Lung (tissue), 12 donors: ENCODE data around the gene ATM. TPM values are rescaled to one million over a fixed set of nuclear protein-coding genes. Genes with fewer than 3 reads are reported as not detected.

Experiments
- ATAC-seq: fragments of 200-7000 bp; cut with Tn5 transposase; one replicate; pipeline ENCODE4 v1.9.1; 2020; ENCODE audit warnings: moderate number of reproducible peaks; ENCODE audit not compliant: insufficient read depth, low FRiP score
- DNase-seq, 3 donors: peaks; one replicate each; pipeline ENCODE4 v3.0.0-alpha.2; 2013 to 2017
- H3K27ac ChIP-seq, 2 donors: one replicate each; pipeline ENCODE4 v1.5.1; 2013; ENCODE audit warnings: mild to moderate bottlenecking in 2 of 2, moderate library complexity in 2 of 2, control low read depth in 1 of 2, inconsistent platforms in 1 of 2, low read depth in 1 of 2, low read length in 1 of 2
- H3K27me3 ChIP-seq, 3 donors: one replicate each; pipeline ENCODE4 v1.5.1; 2013; ENCODE audit warnings: low read length in 2 of 3; ENCODE audit not compliant: control insufficient read depth in 3 of 3, insufficient read depth in 3 of 3
- H3K36me3 ChIP-seq, 4 donors: one replicate each; pipeline ENCODE4 v1.5.1; 2013; ENCODE audit warnings: low read length in 4 of 4, mild to moderate bottlenecking in 1 of 4, moderate library complexity in 1 of 4; ENCODE audit not compliant: control insufficient read depth in 4 of 4, insufficient read depth in 4 of 4
- H3K4me1 ChIP-seq, 5 donors: one replicate each; pipeline ENCODE4 v1.5.1; 2013; ENCODE audit warnings: low read length in 5 of 5, mild to moderate bottlenecking in 2 of 5, moderate library complexity in 1 of 5; ENCODE audit not compliant: control insufficient read depth in 5 of 5, insufficient read depth in 5 of 5
- H3K4me3 ChIP-seq: one replicate; pipeline ENCODE4 v1.5.1; 2013; ENCODE audit warnings: mild to moderate bottlenecking, control low read depth, moderate library complexity
- H3K9ac ChIP-seq, 2 donors: one replicate each; pipeline ENCODE4 v1.5.1; 2013; ENCODE audit warnings: low read length in 2 of 2, control low read depth in 1 of 2; ENCODE audit not compliant: insufficient read depth in 1 of 2
- H3K9me3 ChIP-seq, 4 donors: one replicate each; pipeline ENCODE4 v1.5.1; 2013; ENCODE audit warnings: low read length in 3 of 4, mild to moderate bottlenecking in 1 of 4, moderate library complexity in 1 of 4; ENCODE audit not compliant: control insufficient read depth in 4 of 4, insufficient read depth in 3 of 4
- CTCF ChIP-seq: IDR thresholded peaks from 2 replicates; pipeline ENCODE4 v1.5.1; 2012; ENCODE audit warnings: mild to moderate bottlenecking; ENCODE audit errors: control extremely low read depth, extremely low read depth
- WGBS, 2 donors: extraction: QIAGEN DNeasy Blood & Tissue Kit; methylation state at CpG; one replicate each; pipeline ENCODE4 v1.1.7; 2013; 5-methylcytosine and 5-hydroxymethylcytosine counted together
- polyA plus RNA-seq, 2 donors: library from polyadenylated mRNA; stranded (reverse); fragments of 200-250 nt; gene quantifications; one replicate each; pipeline ENCODE4 v1.2.1, GENCODE V29; 2013
- total RNA-seq, 2 donors: library from RNA; depleted of rRNA in 1 of 2; stranded (reverse); fragments of >200 nt in 1 of 2; gene quantifications; one replicate each; pipeline ENCODE4 v1.2.1, GENCODE V29; 2014 to 2021
- donor health status: control.
- donor health status: control.
- donor health status: Bipolar disorder and iron deficiency.
- donor health status: healthy.
- donor health status: DM: yes; HTN: yes; CAD: no.

The ATM gene
- total and polyA plus RNA-seq, 4 donors, result 14.9 to 165 (median 29.9) TPM

- Histone ChIP-seq H3K9me3 (no peaks in the 10 kb centered on the region), H3K9ac (no peak overlapping the region), H3K27me3 (no peaks in the 10 kb centered on the region), H3K4me1 (no peaks in the 10 kb centered on the region), H3K27ac (no peak overlapping the region), H3K4me3 (no peak overlapping the region), H3K36me3 (peaks cover 5 to 25% (median 12%) of the 10 kb centered on the region in 4 donors)
- DNase-seq (no peak), ATAC-seq (no peak)
- WGBS, 2 donors, result 74 to 85% methylated on average over 2 of the region's 2 CpGs
- no peak for TF ChIP-seq CTCF
Measured at GRCh38 chr11:108313444-108313843, 90.6 kb downstream of the ATM start.

- Histone ChIP-seq H3K27me3 (no peaks in the 10 kb centered on the region), H3K4me1 (no peaks in the 10 kb centered on the region), H3K9ac (no peak overlapping the region), H3K4me3 (no peak overlapping the region), H3K27ac (no peak overlapping the region), H3K36me3 (peaks cover 8 to 26% (median 19%) of the 10 kb centered on the region in 4 donors), H3K9me3 (no peaks in the 10 kb centered on the region)
- ATAC-seq, result no peak
- WGBS, 2 donors, result 98 to 99% methylated on average over 3 of the region's 3 CpGs
- no peak for TF ChIP-seq CTCF
- DNase-seq, result no peak
Measured at GRCh38 chr11:108316061-108316460, 93.2 kb downstream of the ATM start.

- no peak overlapping the region for H3K4me3 ChIP-seq
Measured at GRCh38 chr11:108319541-108320145, 96.8 kb downstream of the ATM start.

More at GRCh38 chr11:108319541-108320145, 96.8 kb downstream of the ATM start:
- peaks cover 10 to 24% (median 18%) of the 10 kb centered on the region in 4 donors for H3K36me3 ChIP-seq
- ATAC-seq (no peak), DNase-seq (no peak)
- no peak for TF ChIP-seq CTCF
- H3K9me3 ChIP-seq, result no peaks in the 10 kb centered on the region
- no peaks in the 10 kb centered on the region for H3K4me1 ChIP-seq
- no peak overlapping the region for H3K9ac ChIP-seq
- H3K27me3 ChIP-seq, result no peaks in the 10 kb centered on the region
- no peak overlapping the region for H3K27ac ChIP-seq
